Left forelimb (tissue), 1 donor: ENCODE measurements around the gene DENND6A.
"Not testable (repeated sequence)": the region's sequence is repeated elsewhere in the genome, so short reads cannot be mapped to it uniquely, and the experiment has no call there.

Experiments
- DNase-seq: peaks from one replicate; pipeline ENCODE4 v3.0.0-alpha.2; 2018; ENCODE audit warnings: low spot score

Gene DENND6A, protein sequence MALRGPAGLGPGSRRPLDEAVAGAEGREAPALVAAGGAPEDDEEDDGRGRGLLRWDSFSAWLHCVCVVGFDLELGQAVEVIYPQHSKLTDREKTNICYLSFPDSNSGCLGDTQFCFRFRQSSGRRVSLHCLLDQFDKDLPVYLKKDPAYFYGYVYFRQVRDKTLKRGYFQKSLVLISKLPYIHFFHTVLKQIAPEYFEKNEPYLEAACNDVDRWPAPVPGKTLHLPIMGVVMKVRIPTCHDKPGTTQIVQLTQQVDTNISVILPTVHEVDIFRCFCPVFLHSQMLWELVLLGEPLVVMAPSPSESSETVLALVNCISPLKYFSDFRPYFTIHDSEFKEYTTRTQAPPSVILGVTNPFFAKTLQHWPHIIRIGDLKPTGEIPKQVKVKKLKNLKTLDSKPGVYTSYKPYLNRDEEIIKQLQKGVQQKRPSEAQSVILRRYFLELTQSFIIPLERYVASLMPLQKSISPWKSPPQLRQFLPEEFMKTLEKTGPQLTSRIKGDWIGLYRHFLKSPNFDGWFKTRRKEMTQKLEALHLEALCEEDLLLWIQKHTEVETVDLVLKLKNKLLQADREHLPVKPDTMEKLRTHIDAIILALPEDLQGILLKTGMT

DNA sequence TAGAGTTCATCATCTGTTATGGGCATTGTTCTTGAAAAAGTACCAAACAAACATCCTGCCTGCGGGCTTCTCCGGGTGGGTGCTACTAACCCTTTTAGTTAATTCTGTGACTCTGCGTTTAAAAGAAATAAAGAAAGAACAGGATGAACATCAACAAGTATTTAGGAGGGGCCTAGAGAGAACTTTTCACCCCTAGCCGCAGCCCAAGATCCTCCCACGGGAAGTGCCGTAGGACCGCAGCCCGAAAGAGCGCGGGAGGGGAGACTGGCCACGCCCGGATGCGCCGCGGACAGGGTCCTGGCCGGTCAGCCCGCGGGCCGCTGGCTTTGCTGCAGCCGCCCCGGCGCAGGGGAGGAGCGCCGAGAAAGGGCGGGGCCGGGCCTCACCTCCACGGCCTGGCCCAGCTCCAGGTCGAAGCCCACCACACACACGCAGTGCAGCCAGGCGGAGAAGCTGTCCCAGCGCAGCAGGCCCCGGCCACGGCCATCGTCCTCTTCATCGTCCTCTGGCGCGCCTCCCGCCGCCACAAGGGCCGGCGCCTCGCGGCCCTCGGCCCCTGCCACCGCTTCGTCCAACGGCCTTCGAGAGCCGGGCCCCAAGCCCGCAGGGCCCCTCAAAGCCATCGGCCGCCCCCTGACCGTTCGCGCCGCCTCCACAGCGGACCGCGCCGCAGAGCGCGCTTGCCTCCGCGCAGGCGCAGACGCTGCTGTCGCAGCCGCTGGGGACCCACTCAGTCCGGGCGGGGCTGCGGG, at the start of gene DENND6A:
TSS of gene DENND6A (minus strand) at position 682 of the 752 bp plus-strand sequence. CDS start at position 623, 59 bp downstream.
- DNase-seq: peak; percentile 97

DNA sequence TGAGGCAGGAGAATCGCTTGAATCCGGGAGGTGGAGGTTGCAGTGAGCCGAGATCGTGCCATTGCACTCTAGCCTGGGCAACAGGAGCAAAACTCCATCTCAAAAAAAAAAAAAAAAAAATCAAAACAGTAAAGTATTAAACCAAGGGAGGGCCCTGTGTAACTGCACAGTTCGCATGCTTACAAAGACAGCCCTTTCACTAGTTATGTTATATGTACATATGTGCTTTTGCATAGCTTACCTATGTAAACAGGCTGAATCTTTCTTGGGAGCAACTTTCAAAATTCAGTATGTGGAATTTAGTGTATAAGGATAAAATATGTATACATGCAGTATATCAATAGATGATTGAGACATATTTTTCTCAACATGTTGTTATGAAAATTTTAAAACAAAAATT, 47.1 kb upstream of the DENND6A start:
- DNase-seq: no peak

DNA sequence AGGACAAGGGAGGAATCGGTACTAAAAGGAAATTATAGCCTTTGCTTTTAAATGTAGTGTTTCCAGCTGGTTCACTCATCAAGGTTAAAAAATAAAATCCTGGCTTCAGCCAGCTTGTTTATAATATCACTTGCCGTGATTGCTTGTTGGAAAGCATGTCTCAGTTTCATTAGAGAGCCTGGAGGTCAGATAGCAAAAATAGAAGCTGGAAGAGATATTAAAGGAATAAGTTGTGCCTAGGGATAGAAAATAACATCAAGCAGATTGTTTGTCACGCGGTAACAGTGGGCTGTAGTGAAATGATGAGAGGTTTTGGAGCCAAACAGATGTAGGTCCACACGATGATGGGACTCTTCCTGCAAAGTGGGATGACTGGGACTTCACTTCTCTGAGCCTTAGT, 45.5 kb upstream of the DENND6A start:
- DNase-seq: no peak

DNA sequence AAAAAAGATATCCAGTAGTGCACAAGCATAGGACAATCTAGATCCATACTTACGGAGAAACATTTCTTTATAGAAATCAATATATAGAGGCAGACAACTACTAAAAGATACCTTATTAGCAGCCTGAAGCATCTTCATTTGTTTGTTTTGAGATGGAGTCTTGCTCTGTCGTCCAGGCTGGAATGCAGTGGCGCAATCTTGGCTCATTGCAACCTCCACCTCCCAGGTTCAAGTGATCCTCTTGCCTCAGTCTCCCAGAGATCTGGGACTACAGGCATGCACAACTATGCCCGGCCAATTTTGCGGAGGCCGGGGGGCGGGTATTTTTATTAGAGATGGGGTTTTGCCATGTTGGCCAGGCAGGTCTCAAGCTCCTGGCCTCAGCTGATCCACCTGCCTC, 45.0 kb upstream of the DENND6A start:
- no peak for DNase-seq

DNA sequence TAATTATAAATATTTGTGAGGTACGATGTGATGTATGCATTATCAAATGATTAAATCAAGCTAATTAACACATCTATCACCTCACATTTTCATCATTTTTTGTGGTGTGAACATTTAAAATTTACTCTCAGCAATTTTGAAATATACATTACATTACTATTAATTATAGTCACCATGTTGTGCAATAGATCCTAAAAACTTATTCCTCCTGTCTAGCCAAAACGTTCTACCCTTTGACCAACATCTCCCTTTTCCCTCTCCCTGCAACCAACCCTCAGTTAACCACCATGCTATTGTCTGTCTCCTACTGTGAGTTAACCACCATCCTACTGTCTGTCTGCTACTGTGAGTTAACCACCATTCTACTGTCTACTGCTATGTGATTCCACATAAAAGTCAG, 42.5 kb upstream of the DENND6A start:
- no peak for DNase-seq

DNA sequence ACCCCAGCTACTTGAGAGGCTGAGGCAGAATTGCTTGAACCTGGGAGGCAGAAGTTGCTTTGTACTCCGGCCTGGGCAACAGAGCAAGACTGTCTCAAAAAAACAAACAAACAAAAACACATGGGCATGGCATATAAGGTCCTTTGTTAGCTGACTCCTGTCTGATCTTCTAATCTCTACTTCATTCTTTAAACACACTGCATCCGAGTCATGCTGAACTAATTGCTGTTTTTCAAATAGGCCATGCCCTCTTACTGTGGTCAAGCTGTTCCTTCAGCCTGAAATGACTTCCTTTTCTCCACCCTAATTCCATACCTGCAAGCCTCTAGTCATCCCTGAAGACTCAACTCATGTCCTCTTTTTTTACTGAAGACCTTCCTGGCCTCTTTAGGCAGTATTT, 40.9 kb upstream of the DENND6A start:
- no peak for DNase-seq

DNA sequence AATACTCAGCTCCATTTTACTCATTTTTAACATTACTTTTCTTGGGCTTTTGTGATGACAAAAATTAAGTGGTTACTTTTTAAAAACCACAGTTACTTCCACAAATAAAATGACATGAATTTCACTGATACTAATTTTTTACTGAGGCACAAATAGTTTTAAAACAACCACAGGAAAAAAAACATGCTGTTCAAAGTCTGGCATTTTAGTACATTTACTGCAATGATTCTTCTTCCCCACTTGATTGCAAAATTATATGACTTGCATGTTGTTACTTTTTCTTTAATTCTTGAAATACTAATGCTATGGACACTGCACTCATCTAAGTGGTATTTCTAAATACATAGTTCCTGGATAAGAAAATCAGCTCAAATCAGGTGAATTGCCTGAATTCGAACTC, 38.4 kb upstream of the DENND6A start:
- DNase-seq: no peak

DNA sequence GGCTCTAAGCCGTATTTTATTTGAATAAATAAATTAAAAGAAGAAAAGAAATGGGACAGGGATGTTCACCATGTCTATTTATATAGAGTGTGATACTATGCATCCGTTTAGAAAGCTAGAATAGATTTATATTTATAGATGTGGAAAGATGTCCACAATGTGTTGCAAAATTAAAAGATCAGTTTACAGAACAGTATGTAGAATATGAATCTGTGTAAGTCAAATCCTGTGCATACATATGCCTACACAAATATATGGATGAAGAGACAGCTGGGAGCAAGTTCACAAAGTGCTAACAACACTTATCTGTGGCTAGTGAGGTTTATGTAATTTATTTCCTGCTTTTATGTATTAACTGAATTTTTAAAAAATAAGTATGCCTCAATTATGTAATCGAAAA, 37.8 kb upstream of the DENND6A start:
- no peak for DNase-seq

DNA sequence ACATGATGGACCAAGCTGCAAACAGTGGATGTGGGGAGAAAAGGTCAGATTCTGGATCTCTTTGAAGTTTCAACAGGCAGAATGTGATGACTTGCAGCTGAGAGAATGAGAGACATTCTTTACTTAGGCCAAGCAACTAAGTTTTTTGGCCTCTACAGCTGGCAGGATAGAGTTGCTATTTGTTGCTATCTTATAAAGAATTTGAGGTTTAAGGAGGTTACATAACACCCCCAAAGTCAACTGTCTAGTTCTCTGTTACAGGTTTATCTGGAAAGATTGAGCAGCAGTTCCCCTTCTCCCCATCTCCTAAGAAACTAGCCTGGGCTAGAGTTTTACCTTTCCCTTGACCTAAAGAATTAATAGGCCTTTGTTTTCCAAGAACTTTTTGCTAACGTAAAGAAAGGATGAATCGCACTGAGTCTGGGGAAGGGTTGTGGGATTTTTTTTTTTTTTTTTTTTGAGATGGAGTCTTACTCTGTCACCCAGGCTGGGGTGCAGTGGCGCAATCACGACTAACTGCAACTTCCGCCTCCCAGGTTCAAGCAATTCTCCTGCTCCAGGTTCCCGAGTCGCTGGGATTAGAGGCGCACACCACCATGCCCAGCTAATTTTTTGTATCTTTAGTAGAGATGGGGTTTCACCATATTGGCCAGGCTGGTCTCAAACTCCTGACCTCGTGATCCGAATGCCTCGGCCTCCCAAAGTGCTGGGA, 36.6 kb upstream of the DENND6A start:
- no peak for DNase-seq

DNA sequence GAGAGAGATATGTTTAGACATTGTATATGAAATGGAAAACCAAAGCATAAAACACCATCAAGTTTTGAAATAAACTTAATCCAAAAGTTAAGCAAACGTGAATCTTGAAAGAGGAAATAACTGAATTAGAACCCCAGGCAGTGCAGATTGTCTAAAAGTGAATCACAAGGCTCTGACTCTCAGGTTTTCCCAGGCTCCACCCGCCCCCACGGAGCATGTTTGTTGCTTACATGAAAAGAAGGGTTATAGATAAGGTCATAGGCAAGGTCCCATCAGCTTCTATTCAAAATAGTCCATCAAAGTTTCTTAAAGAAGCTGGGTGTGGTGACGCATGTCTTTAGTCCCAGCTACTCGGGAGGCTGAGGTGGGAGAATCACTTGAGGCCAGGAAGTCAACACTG, 34.2 kb upstream of the DENND6A start:
- no peak for DNase-seq

DNA sequence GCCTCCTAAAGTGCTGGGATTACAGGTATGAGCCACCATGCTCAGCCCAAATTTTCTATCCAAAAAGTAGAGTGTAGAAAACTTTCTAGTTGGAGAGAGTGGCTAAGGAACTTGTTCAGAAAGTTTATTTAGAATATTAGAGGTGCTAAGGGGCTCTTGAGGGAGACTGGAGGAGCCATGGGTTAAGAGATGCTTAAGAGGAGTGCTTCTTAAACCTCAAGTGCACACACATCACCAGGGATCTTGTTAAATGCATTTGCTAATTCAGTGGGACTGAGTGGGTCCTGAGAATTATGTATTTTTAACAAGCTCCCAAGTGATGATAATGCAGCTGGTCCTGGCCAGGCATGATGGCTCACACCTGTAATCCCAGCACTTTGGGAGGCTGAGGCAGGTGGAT, 33.5 kb upstream of the DENND6A start:
- DNase-seq: no peak

DNA sequence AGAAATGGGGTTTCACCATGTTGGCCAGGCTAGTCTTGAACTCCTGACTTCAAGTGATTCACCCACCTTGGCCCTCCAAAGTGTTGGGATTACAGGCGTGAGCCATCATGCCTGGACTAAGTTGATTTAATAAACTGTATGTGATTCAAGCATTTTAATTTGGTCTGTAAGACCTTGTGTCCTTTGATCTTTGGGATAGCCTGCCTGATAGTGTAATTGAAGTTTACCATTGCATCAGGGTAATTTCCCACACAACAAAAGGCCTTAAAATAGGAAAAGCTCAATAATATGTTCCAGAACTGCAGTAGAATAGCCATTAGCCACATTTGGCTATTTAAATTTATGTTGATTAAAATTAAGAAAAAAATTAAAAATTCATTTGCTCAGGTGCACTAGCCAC, 25.2 kb upstream of the DENND6A start:
- DNase-seq: no peak

DNA sequence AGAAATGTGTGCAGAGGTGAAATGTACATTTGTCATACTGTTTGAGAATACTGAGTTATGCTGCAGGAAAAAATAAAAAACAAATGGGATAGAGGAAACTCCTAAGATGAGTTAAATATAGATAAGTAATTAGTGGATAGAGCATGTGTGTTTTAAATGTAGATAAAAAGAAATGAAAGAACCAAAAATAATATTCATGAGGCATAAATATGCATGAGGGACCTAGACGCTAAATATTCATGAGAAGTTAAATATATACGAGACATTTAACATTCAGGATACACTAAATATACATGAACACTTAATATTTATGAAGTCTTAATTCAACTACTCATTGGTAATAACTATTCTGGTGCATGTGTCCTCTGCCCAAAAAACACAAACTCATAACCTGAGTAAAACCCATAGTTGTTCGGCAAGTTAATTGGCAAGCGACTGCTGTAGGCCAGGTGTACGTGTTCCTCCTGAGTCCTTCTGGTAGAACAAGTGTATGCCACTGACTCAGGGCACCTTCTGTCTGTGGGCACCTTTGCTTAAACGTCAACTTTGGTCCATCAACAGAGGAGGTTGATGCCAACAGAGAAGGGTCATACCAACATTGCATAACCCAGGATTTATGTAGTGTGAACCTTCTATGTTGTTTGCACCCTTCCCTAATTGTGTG, 24.5 kb upstream of the DENND6A start:
- no peak for DNase-seq

DNA sequence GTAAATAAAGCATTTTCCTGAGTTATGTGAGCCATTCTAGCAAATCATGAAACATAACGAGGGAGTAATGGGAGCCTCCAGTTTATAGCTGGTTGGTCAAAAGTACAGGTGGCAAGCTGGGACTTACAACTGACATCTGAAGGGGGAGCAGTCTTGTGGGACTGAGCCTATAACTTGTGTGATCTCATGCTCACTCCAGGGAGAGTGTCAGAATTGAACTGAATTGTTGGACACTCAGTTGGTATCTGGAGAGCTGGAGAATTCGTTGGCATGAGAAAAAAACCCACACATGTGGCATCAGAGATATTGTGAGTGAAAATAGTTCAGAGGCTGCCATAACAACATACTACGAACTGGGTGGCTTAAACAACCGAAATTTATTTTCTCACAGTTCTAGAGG, 22.8 kb upstream of the DENND6A start:
- DNase-seq: no peak

DNA sequence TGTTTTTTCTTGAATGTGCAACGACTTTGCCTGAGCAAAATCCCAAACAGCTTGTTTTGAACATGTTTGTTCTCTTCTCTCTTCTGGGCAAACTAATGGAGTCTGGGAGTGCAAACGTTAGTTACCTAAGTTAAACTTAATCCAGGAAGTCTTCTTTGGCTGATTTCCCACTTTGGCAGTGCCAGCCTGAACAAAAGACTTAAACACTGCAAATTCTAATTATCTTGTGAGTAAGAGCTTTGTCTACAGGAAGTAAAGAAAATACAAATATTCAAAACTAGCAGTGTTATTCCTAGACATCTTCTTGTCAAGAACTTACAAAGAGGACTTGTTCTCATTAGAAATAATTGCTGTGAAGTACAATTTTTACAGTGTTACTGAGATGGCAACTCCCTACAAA, 16.7 kb upstream of the DENND6A start:
- no peak for DNase-seq

DNA sequence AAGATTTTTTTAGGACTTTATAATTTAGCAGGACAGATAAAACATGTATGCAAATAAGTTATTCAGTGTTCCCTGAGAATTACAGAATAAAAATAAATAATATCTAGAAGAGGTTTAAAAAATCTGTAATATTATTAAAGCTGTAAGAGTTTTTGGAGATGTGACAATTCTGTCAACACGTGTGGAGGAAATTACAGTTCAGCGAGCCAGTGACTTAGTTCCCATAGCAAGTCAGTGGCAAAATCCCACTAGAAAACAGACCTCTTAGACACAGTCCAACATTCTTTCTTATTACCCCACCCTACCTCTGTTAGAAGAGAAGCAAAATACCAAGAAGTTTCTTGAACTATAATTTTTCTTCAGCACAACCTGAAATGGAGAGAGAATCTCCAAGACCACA, 16.2 kb upstream of the DENND6A start:
- DNase-seq: no peak

DNA sequence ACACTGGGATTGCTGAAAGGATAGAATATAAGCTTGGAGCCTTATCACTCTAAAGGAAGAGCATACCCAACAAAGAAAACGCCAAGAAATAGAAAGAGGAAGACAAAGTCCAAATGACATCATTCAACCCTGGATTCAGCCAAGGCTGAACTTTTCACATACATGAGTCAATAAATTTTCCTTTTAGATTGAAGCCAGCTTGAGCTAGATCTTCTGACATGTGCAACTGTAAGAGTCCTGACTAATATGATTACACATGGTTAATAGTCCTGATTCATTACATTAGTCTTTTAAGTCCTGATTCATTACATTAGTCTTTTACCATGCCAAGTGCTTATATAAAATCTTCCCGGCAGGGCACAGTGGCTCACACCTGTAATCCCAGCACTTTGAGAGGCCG, 13.6 kb upstream of the DENND6A start:
- DNase-seq: no peak

DNA sequence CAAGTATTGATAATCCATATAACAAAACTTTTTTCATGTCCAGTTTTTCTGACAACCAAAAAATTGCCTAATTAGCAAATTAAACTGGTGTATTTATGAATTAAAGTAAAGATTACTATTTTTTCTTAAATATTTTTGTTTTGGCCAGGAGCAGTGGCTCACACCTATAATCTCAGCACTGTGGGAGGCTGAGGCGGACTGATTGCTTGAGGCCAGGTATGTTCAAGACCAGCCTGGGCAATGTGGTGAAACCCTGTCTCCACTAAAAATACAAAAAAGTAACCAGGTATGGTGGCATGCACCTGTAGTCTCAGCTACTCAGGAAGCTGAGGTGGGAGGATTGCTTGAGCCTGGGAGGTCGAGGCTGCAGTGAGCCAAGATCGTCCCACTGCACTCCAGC, 12.5 kb upstream of the DENND6A start:
- DNase-seq: not testable (repeated sequence)

DNA sequence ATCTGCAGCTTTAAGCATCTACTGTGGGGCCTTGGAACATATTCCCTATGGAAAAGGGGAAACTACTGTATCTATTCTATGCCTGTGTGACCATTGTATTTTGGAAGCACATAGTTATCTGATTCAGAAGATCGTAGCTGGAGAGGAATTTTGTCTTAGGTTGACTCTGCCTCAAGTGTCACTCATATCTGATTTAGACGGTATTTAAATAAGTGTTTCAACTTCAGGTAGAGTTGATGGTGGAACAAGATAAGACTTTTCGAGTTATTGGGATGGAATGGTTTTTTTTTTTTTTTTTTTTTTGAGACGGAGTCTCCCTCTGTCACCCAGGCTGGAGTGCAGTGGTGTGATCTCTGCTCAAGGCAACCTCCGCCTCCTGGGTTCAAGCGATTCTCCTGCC, 8.9 kb upstream of the DENND6A start:
- no peak for DNase-seq

DNA sequence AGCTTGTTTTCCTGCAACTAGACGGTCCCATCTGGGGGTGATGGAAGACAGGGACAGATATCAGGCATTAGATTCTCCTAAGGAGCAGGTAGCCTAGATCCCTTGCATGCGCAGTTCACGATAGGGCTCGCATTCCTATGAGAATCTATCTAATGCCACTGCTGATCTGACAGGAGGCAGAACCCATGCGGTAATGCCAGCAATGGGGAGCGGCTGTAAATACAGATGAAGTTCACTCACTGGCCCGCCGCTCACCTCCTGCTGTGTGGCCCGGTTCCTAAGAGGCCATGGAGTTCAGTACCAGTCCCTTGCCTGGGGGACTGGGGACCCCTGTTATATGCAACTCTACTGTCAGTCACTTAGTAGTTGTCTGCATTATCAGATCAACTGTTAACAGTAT, 7.9 kb upstream of the DENND6A start:
- DNase-seq: no peak

DNA sequence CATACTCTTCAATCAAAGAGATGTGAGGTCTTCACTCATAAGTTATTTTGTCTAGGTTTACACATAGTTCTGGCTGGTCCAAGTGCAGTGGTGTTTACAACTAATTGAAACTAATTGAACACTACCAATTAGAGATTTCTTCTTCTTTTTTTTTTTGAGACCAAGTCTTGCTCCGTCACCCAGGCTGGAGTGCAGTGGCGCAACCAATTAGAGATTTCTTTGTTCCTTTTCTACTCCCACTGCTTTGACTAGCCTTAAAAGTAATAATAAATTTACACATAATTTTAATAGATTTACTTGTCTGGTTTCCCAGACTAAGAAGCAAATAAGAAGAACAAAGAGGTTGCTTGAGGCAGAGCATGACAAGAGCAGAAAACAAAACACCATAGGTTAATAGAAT, 6.7 kb upstream of the DENND6A start:
- DNase-seq: no peak

DNA sequence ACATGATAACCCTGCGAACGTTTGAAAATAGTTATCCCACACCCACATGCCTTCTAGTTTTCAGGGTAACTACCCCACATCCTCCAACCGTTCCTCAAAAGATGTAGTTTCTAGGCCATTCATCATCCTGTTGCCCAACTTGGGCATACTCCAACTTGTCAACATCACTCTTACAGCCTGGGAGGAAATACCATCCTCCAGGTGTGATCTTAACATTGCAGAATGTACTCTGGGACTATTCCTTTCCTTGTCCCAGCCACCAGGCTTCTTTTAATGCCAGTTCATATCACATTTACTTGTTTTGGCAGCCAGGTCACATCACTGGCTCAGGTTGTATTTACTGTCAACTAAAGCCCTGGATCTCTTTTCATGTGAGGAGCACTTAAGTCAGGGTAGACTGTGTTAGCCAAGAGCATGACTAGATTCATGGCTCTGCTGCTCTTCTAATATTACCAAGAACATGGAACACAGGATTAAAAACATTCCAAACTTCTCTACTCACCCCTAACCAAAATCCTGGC, 4.0 kb upstream of the DENND6A start:
- no peak for DNase-seq
